GM20431 (cell line): ENCODE data around the gene AURKB.
"Not testable (repeated sequence)": the region's sequence is repeated elsewhere in the genome, so short reads cannot be mapped to it uniquely, and the experiment has no call there.

Experiments
- in situ Hi-C: fragments of 300-500 bp; cut with MseI, MboI; formaldehyde crosslinking; loops from one replicate; pipeline ENCODE4 v1.15.0; 2020; ENCODE audit warnings: low sequenced_read_pairs; ENCODE audit not compliant: unreplicated experiment

AURKB gene

GRCh38 chr17:8209907-8210760 is at the start of gene AURKB:
AURKB (minus strand) TSS chr17:8210575; CDS start chr17:8210224, 351 bp downstream.
- in situ Hi-C loops, result no loop called here

- in situ Hi-C loops, result no loop called here
These were observed 47.4 kb upstream of the AURKB start for GRCh38 chr17:8257801-8258200.

GRCh38 chr17:8256691-8257090 is 46.3 kb upstream of the AURKB start:
- in situ Hi-C loops, result no loop called here

GRCh38 chr17:8256291-8256690 is 45.9 kb upstream of the AURKB start:
- in situ Hi-C loops, result no loop called here

- in situ Hi-C loops, result no loop called here
These were observed 45.1 kb upstream of the AURKB start for GRCh38 chr17:8255499-8255898.

GRCh38 chr17:8254881-8255280 is 44.5 kb upstream of the AURKB start:
- in situ Hi-C loops, result no loop called here

GRCh38 chr17:8253801-8254200 is 43.4 kb upstream of the AURKB start:
- in situ Hi-C loops, result no loop called here

GRCh38 chr17:8251411-8251810 is 41.0 kb upstream of the AURKB start:
- in situ Hi-C loops, result not testable (repeated sequence)

GRCh38 chr17:8249621-8250500 is 39.5 kb upstream of the AURKB start:
- in situ Hi-C loops, result no loop called here

GRCh38 chr17:8248751-8249607 is 38.6 kb upstream of the AURKB start, which contains the start of gene PFAS:
PFAS (plus strand) TSS chr17:8249289; CDS start chr17:8253938, 4,649 bp downstream.
- in situ Hi-C loops, result no loop called here

GRCh38 chr17:8244768-8245167 is 34.4 kb upstream of the AURKB start:
- in situ Hi-C loops, result no loop called here

- in situ Hi-C loops, result no loop called here
These were observed 33.5 kb upstream of the AURKB start for GRCh38 chr17:8243827-8244226.

GRCh38 chr17:8237886-8238285 is 27.5 kb upstream of the AURKB start:
- in situ Hi-C loops, result no loop called here

GRCh38 chr17:8237175-8237574 is 26.8 kb upstream of the AURKB start:
- in situ Hi-C loops, result no loop called here

- in situ Hi-C loops, result no loop called here
These were observed 25.3 kb upstream of the AURKB start for GRCh38 chr17:8235676-8236075.

- in situ Hi-C loops, result no loop called here
These were observed 24.2 kb upstream of the AURKB start for GRCh38 chr17:8234361-8235270.

- in situ Hi-C loops, result no loop called here
These were observed 21.3 kb upstream of the AURKB start for GRCh38 chr17:8231701-8232100.

GRCh38 chr17:8227238-8227581 is 16.8 kb upstream of the AURKB start:
- in situ Hi-C loops, result no loop called here

- in situ Hi-C loops, result no loop called here
These were observed 16.3 kb upstream of the AURKB start for GRCh38 chr17:8226536-8227237.
